Fibroblast of skin of abdomen (primary cell): ENCODE measurements around the gene PTPN20.

ENCODE experiments used
- DNase-seq: peaks from one replicate; pipeline ENCODE4 v3.0.0-alpha.2; 2013

Gene PTPN20

DNA sequence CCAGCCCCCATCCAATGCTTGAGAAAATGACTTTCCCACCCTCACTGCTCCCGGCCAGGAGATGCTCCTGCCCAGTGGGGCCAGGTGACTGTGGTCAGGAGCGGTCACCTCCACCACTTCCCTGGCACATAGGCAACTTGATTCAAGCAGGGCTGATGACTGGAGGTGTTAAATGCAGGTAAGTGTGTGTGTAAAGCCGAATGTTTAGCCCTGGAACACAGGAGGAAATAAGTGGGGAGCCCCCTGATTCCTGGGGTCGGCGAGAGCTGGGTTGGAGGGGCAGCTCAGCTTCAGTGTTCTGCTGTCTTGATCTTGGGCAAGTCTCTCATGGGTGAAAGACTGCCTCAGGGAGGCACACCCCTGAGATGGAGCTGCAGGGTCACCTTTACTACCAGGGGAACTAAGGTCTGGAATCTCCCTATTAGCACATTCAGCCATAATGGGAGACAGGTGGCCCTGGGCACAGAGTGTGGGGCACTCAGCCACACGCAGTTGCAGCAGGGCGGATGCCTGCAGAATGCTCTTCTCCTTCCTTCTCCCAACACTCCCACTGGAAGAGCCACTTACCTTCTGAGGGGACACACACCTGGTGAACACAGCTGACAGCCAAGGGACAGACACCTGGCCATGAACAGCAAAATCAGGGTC lies 124.1 kb downstream of the PTPN20 start:
- DNase-seq = no peak

- no peak for DNase-seq
Measured at GRCh38 chr10:47035819-47036337, 124.7 kb downstream of the PTPN20 start.

- no peak for DNase-seq
Measured at GRCh38 chr10:47036771-47037170, 125.5 kb downstream of the PTPN20 start.

DNA sequence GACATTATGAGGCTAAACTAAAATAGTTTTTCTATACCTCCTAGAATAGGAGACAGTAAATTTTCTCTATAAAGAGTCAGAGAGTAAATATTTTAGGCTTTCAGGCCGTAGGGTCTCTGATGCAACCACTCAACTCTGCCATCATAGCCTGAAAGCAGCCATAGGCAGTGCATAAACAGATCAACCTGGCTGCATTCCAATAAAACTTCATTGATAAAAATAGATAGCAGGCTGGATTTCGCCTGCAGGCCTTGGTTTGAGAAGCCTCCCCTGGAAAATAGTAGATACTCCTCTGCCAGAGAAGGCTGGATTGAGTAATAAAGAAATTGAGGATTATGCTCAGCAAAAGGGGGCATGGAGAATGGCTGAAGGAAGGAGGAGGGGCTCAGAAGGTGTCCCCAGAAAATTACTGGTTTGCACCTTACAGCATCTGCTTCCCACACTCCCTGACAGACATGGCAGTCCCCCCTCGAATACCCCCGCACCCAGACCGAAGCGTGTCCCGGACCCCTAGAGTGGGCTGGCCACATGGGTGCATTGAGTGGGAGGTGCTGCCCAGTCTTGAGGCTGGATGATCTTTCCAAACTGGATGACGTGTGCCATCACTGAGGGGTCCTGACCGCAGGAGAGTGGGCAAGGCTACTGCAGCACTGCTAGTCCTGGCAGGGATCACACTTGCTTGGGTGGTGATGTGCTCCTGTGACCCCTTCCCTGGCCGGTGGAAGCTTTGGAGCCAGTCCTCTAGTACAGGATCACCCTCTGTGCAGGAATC lies 126.6 kb downstream of the PTPN20 start:
- DNase-seq = no peak

GRCh38 chr10:47038881-47039561 lies 127.8 kb downstream of the PTPN20 start:
- DNase-seq = no peak

- no peak for DNase-seq
Measured at GRCh38 chr10:47039562-47039913, 128.3 kb downstream of the PTPN20 start.

DNA sequence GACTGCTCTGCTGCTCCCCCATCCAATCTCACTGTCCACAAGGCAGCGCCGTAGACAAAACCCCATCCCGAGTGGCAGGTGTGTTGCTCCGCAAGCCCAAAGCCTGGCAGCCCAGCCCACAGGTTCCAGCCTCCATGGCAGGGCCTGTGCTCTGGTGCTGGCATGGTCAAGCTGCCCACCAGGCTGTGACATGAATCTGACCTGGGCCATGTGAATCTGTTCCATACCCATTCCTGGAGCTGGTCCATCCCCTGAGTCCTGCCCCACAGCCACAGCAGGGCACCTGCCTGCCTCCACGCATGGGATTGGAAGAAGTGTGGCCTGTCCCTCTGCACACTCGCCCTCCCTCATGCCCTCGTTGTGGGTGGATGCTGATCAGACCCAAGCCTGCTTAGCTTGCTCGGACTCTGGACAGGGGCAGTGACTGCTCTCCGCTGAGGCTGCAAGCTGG lies 128.8 kb downstream of the PTPN20 start:
- DNase-seq = no peak

DNA sequence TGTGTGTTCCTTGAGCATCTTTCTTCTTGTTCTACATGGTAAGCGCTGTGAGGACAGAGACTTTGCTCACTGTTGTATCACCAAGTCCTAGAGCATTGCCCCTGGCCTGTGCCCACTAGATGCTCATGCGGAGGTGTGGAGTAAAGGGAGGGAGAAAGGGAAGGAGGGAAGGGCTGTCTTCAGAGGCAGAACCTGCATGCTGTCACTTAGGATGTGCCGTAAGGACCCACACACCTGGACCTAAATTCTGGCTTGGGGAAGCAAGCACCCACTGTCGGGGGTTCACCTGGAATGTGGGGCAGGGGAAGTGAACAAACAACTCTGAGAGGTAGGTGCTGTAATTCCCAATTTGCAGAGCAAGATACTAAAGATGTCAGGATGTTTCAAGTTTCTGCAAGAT lies 129.5 kb downstream of the PTPN20 start:
- DNase-seq = no peak

DNA sequence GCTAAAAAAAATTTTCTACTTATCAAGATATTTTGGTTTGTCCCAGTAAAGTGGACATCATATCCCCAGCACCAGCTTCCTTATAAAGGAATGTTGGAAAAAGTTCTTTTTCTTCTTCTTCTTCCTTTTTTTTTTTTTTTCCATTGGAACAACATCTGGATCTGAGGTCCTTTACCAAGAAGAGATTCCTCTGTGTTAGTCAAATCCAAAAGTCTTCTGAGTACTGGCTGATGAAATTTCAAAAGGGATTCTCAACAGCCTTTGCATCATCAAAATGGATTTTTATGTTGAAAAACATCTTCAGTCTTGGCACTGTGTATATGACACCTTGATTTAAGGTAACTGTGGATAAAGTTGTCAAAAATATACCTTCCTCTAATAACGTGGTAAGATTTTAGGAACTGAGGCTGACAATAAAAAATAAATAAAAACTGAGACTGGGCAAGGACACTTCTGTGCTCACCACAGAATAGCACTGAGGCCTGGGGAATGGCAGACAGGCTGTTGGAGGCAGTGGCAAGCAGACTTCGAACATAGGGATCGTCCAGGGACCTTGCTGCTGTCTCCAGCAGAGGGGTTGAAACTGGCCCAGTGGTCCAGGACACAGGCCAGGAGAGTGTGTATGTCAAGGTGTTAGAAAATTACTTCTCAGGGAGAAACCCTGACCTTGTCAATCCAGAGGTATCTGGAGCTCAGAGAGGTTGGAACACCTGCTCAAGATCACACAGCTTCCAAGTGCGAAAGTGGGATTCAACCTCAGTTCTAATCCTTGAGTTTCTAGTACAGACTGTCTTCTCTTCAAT lies 130.4 kb downstream of the PTPN20 start:
- peak; percentile 17 for DNase-seq

- DNase-seq = no peak
Measured at GRCh38 chr10:47042199-47042473, 130.9 kb downstream of the PTPN20 start.

DNA sequence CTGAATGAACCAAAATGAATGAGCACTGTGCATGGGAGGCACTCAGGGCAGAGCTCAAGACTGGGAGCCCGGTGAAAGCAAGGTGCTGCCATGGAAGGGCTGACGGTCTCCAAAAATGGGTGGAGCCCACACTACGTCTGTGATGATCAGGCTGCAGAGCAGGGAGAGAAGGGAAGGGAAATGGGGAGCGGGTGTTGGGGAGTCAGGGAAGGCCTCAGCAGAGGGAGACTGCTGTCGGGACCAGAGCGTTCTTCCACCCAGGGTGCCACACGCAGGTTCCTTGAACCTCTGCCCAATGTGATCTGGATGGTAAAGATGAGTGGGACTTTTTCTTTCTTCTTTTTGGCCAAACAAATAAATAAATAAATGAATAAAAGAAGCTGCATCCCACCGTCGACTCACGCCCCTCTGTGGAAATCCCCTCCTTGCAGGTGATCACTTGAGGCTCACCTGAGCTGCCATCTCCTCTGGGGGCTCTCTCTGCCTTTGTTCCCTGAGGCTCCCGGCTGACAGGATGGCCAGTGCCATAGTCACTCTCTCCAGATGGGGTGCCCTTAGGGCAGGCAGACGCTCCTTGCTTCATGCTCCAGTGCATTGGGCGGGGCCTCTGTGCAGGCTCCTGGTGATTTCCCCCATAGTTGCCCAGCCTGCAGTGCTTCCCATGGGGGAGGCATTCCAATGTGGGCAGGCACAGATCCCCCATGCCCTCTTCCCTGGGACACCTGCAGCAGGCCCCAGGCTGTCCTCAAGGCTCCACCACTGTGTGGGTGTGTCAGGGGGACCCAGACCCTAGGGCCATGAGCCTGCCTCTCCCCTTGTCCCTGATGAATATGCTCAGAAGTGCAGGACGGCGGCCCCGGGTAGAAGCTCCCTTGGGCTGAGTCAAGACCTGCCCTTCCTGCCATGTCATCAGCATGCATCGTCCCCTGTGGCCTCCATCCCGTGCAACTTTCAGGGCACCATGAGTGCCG lies 131.8 kb downstream of the PTPN20 start:
- no peak for DNase-seq

- DNase-seq = no peak
Measured at GRCh38 chr10:47043928-47044538, 132.8 kb downstream of the PTPN20 start.

- no peak for DNase-seq
Measured at GRCh38 chr10:47044741-47045140, 133.5 kb downstream of the PTPN20 start.

DNA sequence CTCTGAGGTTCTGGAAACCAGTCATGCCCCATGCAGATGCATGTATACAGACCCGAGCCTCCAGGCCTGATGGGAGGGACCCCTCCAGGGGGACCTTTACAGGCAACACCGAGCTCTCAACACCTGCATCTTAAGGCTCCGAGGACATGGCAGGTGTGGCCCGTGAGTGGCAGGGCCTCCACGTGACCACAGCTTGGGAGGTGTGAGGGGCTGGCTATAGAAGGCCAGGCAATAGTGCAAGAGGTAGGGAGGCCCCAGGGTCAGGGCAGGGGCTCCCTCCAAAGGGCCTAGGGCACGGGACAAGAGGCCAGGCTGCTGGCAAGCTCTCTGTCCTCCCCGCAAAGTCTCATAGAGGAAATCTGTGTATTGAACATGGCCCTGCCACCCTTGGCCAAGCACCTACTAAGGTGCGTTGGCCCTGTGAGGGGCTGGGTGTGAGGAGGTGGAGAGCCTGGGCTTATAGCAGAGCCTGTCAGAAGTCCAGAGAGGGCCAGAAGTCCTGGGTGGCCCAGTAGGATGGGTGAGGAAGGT lies 134.2 kb downstream of the PTPN20 start:
- DNase-seq = no peak

DNA sequence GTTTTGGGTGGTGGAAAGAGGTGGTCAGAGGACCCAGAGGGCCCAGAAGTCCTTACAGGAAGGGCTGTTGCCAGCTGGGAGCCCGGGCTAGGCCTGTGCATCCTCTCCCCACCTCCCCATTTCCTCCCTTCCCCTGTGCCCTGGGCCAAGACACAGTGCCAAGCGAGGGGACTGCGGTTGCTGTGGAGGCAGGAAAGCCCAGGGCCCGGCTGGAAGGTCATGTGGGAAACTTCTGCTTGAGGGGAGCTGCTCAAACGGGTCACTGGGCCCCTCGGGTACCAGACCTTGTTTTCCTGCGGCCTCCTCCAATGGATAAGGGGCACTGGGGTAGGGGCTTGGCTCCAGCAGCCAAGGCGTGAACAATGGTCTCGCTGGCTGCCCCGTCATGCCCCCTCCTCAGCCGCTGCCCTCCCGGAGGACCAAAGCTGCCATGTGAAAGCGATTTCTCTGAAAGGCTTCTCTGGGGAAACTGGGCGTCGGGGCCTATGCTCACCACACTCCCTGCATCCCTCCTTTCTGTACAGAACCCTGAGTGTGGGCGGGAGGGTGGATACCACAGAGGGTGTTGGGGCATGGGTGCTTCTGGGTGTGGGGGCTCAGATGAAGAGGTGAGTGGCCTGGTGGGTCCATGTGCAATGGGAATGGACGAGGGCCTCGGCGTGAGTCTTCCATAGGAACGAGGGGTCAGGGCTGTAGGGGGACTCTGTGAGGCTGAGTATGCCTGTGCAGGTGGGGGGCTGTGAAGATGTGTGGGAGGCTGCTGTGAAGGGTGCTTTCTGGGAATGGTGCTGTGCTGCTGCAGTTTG lies 135.3 kb downstream of the PTPN20 start:
- DNase-seq = no peak

GRCh38 chr10:47047127-47047504 lies 135.9 kb downstream of the PTPN20 start:
- no peak for DNase-seq

DNA sequence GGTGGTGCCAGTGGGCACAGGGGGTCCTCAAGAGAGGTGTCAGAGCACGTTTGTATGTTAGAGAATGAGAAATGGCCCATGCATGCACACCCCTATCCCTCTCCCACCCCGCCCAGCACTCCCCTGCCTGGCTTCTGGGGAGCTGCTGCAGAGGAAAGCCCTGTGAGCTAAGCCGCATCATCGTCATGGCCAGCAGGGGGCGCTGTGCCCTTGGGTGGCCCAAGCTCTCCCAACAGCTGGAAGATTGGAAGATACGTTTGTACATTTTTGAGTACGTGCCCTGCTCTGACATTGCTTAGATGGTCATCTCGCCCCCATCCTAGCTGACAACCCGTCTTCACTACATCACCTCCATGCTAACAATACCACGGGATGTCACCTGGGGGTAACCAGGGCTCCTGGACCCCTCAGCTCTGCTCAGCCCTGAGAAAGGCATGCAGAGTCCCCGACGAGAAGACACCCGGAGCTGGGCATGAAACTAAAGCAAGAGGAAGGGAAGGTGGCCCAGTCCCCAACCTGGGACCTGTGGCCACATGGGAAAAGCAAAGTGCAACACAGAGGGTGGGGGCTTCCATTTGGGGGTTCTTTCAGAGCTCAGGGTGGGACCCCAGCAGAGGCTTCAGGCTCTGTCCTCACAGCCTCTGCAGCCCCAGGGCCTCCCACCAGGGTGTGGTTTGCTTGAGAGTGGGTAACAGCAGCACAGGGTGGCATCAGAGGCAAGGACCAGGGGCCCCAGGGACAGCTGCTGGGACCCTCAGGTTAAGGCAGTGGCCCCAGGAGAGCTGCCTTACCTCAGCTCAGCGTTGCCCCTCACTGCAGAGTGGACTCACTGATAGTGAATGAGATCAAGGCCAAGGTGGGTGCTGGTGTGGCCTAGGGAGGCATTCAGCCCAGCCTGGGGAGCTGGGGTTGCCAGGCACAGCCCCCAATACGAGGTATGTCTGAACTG lies 136.6 kb downstream of the PTPN20 start:
- peak; percentile 58 for DNase-seq

DNA sequence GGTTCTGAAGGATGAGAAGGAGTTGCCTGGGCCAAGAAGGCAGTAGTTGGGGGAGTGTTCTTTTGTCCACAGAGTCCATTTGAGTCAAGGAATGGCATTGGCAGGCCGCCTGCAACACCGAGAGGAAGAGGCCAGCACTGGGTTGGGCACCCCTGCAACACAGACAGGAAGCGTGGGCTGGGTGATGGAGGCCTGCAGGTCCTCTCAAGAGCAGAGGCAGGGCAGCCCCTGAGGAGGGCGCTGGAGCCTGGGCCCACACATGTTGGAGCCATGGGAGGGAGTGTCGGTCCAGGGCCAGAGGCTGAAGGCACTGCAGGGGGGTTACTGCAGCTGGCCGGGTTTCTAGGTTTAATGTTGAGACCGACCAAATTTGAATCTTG lies 137.3 kb downstream of the PTPN20 start:
- DNase-seq = peak; percentile 4
